Mammary epithelial cell (primary cell): ENCODE measurements around the gene DHRS7B.

Experiments used
- EZH2 ChIP-seq: IDR thresholded peaks from 2 replicates; pipeline ENCODE4 v1.6.1; 2012; ENCODE audit warnings: low read length, inconsistent platforms, borderline replicate concordance
- TF ChIP-seq, protein P1 (sequence below), 2 donors: IDR thresholded peaks in 1 of 2; conservative IDR thresholded peaks in 1 of 2; 2 replicates each; pipeline ENCODE4 v1.5.1; 2011 to 2012; ENCODE audit warnings: inconsistent platforms in 2 of 2, low read length in 2 of 2, mild to moderate bottlenecking in 2 of 2, control low read depth in 1 of 2, low read depth in 1 of 2; ENCODE audit not compliant: insufficient read depth in 1 of 2; ENCODE audit errors: extremely low read depth in 1 of 2

DNA sequence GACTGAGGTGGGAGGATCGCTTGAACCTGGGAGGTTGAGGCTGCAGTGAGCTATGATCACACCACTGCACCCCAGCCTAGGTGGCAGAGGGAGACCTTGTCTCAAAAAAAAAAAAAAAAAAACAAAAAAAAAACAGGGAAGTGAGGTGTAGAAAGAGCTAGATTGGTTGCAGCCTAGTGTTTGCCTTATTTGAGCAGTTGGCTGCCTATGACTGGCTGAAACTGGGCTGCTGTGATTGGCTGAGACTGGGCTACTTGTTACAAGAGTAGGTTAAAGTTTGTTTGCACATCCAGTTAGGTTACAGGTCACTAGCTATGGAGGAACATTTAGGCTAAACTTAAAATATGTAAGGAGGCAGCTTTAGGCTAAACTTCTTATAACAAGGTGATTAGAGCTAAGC lies 5.7 kb downstream of the DHRS7B start:
- TF ChIP-seq, protein P1, sequence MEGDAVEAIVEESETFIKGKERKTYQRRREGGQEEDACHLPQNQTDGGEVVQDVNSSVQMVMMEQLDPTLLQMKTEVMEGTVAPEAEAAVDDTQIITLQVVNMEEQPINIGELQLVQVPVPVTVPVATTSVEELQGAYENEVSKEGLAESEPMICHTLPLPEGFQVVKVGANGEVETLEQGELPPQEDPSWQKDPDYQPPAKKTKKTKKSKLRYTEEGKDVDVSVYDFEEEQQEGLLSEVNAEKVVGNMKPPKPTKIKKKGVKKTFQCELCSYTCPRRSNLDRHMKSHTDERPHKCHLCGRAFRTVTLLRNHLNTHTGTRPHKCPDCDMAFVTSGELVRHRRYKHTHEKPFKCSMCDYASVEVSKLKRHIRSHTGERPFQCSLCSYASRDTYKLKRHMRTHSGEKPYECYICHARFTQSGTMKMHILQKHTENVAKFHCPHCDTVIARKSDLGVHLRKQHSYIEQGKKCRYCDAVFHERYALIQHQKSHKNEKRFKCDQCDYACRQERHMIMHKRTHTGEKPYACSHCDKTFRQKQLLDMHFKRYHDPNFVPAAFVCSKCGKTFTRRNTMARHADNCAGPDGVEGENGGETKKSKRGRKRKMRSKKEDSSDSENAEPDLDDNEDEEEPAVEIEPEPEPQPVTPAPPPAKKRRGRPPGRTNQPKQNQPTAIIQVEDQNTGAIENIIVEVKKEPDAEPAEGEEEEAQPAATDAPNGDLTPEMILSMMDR (conservative IDR thresholded peaks at IDR 0.05 in 1 of 2, IDR thresholded peaks at IDR 0.05 in 1 of 2; ENCODE audit: extremely low read depth in 1 of 2, insufficient read depth in 1 of 2, low read depth in 1 of 2, low read length in 2 of 2), result no peak
- TF ChIP-seq EZH2, result no peak
